WTC11 (cell line): ENCODE data around the gene NRIP2. TPM values are rescaled to one million over a fixed set of nuclear protein-coding genes. Genes with fewer than 3 reads are reported as not detected.

Source experiments
- ATAC-seq: fragments of 200-7000 bp; cut with Tn5 transposase; 2 replicates; pipeline ENCODE4 v1.10.0; 2021; ENCODE audit warnings: mild to moderate bottlenecking, moderate library complexity
- CTCF ChIA-PET: fragments of 300-600 bp; sonication (Branson Sonifier 250); formaldehyde crosslinking; loops from one replicate; lab custom pipeline; 2021; ENCODE audit warnings: antibody characterized with exemption; lab: Charles Lee
- POLR2A ChIA-PET: fragments of 350-600 bp; sonication (Branson Sonifier 250); formaldehyde crosslinking; loops from one replicate; lab custom pipeline; 2021; ENCODE audit warnings: antibody characterized with exemption; lab: Charles Lee
- DNase-seq: peaks from one replicate; pipeline ENCODE4 v3.0.0; 2021; ENCODE audit warnings: low spot score
- H3K27ac Mint-ChIP-seq: 2 replicates; pipeline ENCODE4 v1.8.0; 2021; ENCODE audit warnings: mixed read lengths
- H3K27me3 Mint-ChIP-seq: 2 replicates; pipeline ENCODE4 v1.8.0; 2021; ENCODE audit warnings: low read depth, mild to moderate bottlenecking, moderate library complexity, mixed read lengths
- H3K36me3 Mint-ChIP-seq: 2 replicates; pipeline ENCODE4 v1.8.0; 2021; ENCODE audit warnings: mixed read lengths
- H3K4me1 Mint-ChIP-seq: 2 replicates; pipeline ENCODE4 v1.8.0; 2022; ENCODE audit warnings: mixed read lengths
- H3K4me3 Mint-ChIP-seq: 2 replicates; pipeline ENCODE4 v1.8.0; 2021; ENCODE audit warnings: mild to moderate bottlenecking, moderate library complexity, mixed read lengths
- H3K9me3 Mint-ChIP-seq: 2 replicates; pipeline ENCODE4 v1.8.0; 2021; ENCODE audit warnings: mixed read lengths
- ARID4B ChIP-seq: sonication (generic); formaldehyde crosslinking; IDR thresholded peaks from 2 replicates; pipeline ENCODE4 v1.8.0; 2023; ENCODE audit warnings: missing genetic modification reagents, mild to moderate bottlenecking, borderline replicate concordance
- CBFB ChIP-seq: sonication (generic); formaldehyde crosslinking; IDR thresholded peaks from 2 replicates; pipeline ENCODE4 v1.8.1; 2022; ENCODE audit warnings: mild to moderate bottlenecking, low read depth, missing genetic modification reagents
- CREB1 ChIP-seq: sonication (generic); formaldehyde crosslinking; IDR thresholded peaks from 2 replicates; pipeline ENCODE4 v1.8.0; 2023; ENCODE audit warnings: mild to moderate bottlenecking, missing genetic modification reagents
- CTCF ChIP-seq: fragments of 200-600 bp; IDR thresholded peaks from 2 replicates; pipeline ENCODE4 v1.8.0; 2022; ENCODE audit warnings: antibody characterized with exemption
- IRF1 ChIP-seq: sonication (generic); formaldehyde crosslinking; IDR thresholded peaks from 2 replicates; pipeline ENCODE4 v1.8.0; 2023; ENCODE audit warnings: missing genetic modification reagents
- MAX ChIP-seq: sonication (generic); formaldehyde crosslinking; IDR thresholded peaks from 2 replicates; pipeline ENCODE4 v1.8.0; 2022; ENCODE audit warnings: mild to moderate bottlenecking, missing genetic modification reagents
- MLX ChIP-seq: sonication (generic); formaldehyde crosslinking; IDR thresholded peaks from 2 replicates; pipeline ENCODE4 v1.8.1; 2023; ENCODE audit warnings: mild to moderate bottlenecking, missing genetic modification reagents, moderate library complexity
- NFATC4 ChIP-seq: fragments of 250-450 bp; sonication (Bioruptor Pico); IDR thresholded peaks from 2 replicates; pipeline ENCODE4 v1.9.0; 2021; ENCODE audit warnings: mild to moderate bottlenecking
- NFE2L1 ChIP-seq: sonication (generic); formaldehyde crosslinking; IDR thresholded peaks from 2 replicates; pipeline ENCODE4 v1.8.1; 2023; ENCODE audit warnings: missing genetic modification reagents
- NR2C2 ChIP-seq: sonication (generic); formaldehyde crosslinking; IDR thresholded peaks from 2 replicates; pipeline ENCODE4 v1.8.0; 2022; ENCODE audit warnings: mild to moderate bottlenecking, missing genetic modification reagents
- NR3C1 ChIP-seq: sonication (generic); formaldehyde crosslinking; conservative IDR thresholded peaks from 2 replicates; pipeline ENCODE4 v1.8.1; 2023; ENCODE audit warnings: low read depth, mild to moderate bottlenecking, missing genetic modification reagents
- OVOL2 ChIP-seq: fragments of 250-450 bp; sonication (Bioruptor Pico); IDR thresholded peaks from 2 replicates; pipeline ENCODE4 v1.9.0; 2021; ENCODE audit warnings: mild to moderate bottlenecking, borderline replicate concordance
- TCF7 ChIP-seq: sonication (generic); formaldehyde crosslinking; IDR thresholded peaks from 2 replicates; pipeline ENCODE4 v1.8.0; 2022; ENCODE audit warnings: mild to moderate bottlenecking, low read depth, missing genetic modification reagents, moderate library complexity
- ZMAT4 ChIP-seq: fragments of 250-450 bp; sonication (Bioruptor Pico); IDR thresholded peaks from 2 replicates; pipeline ENCODE4 v1.9.0; 2021; ENCODE audit warnings: mild to moderate bottlenecking
- ZNF232 ChIP-seq: sonication (generic); formaldehyde crosslinking; IDR thresholded peaks from 2 replicates; pipeline ENCODE4 v1.8.0; 2022; ENCODE audit warnings: mild to moderate bottlenecking, missing genetic modification reagents
- ZNF425 ChIP-seq: fragments of 250-450 bp; sonication (Bioruptor Pico); conservative IDR thresholded peaks from 2 replicates; pipeline ENCODE4 v1.9.0; 2021; ENCODE audit warnings: mild to moderate bottlenecking
- ZNF671 ChIP-seq: fragments of 250-450 bp; sonication (Bioruptor Pico); IDR thresholded peaks from 2 replicates; pipeline ENCODE4 v1.8.0; 2021; ENCODE audit warnings: mild to moderate bottlenecking
- total RNA-seq: library from RNA; stranded (reverse); gene quantifications from 3 replicates; pipeline ENCODE4 v1.2.3, GENCODE V29; 2021

The NRIP2 gene
- total RNA-seq, 1 experiment from 2014 or later, result not detected

GRCh38 chr12:2842948-2843347, 8.1 kb upstream of the NRIP2 start:
- Mint-ChIP-seq H3K36me3 (peaks cover 10% of the 10 kb centered on the region), H3K9me3 (no peaks in the 10 kb centered on the region), H3K4me3 (no peak overlapping the region), H3K27me3 (no peaks in the 10 kb centered on the region), H3K4me1 (peaks cover 11% of the 10 kb centered on the region), H3K27ac (no peak overlapping the region)
- ATAC-seq, result no peak
- TF ChIP-seq CTCF (no peak), TCF7 (CRISPR knock-in tag) (no peak), ZNF425 (no peak), ARID4B (CRISPR knock-in tag) (no peak), MAX (CRISPR knock-in tag) (no peak), NFATC4 (CRISPR knock-in tag) (no peak), ZNF232 (no peak), MLX (no peak), CREB1 (CRISPR knock-in tag) (no peak), OVOL2 (no peak), NR3C1 (CRISPR knock-in tag) (no peak)
- no peak for DNase-seq
- POLR2A ChIA-PET, result no interaction called here
- CTCF ChIA-PET, result interaction anchor here (1.2 to 1.5 kb wide), 2 partner anchors 11 to 59 kb away, joined by 5 to 8 read pairs; no protein-coding TSS in a partner anchor

- H3K27me3 Mint-ChIP-seq, result no peaks in the 10 kb centered on the region
- no peak overlapping the region for H3K4me3 Mint-ChIP-seq
- CTCF ChIA-PET, result interaction anchor here (1.1 to 1.7 kb wide), 2 partner anchors 13 to 41 kb away, joined by 4 to 5 read pairs; no protein-coding TSS in a partner anchor
- H3K4me1 Mint-ChIP-seq, result peaks cover 3% of the 10 kb centered on the region
- DNase-seq (no peak), ATAC-seq (no peak)
- H3K27ac Mint-ChIP-seq, result no peak overlapping the region
- H3K36me3 Mint-ChIP-seq, result peaks cover 10% of the 10 kb centered on the region
- H3K9me3 Mint-ChIP-seq, result no peaks in the 10 kb centered on the region
- POLR2A ChIA-PET, result no interaction called here
- TF ChIP-seq CBFB (CRISPR knock-in tag) (no peak), NFE2L1 (no peak), ZMAT4 (no peak), NR2C2 (CRISPR knock-in tag) (no peak), ZNF671 (no peak), IRF1 (CRISPR knock-in tag) (no peak)
These were observed 6.3 kb upstream of the NRIP2 start for GRCh38 chr12:2841056-2841650.
